Measurements from ENCODE around the gene TMEM134.

The TMEM134 gene

GRCh38 chr11:67449116-67449844 is 19.8 kb downstream of the TMEM134 start:
- H3K27me3 ChIP-seq (ENCODE audit: control insufficient read depth, insufficient read depth, low read length): no peaks in the 10 kb centered on the region
- H3K9me3 ChIP-seq (replicated peaks; ENCODE audit: low read length): no peaks in the 10 kb centered on the region
- H3K4me2 ChIP-seq (ENCODE audit: low read length): no peak overlapping the region
- no peak overlapping the region for H3K9ac ChIP-seq (ENCODE audit: low read depth, low read length)
- no peak overlapping the region for H3K4me3 ChIP-seq (ENCODE audit: low read length)
- peaks cover 14% of the 10 kb centered on the region for H3K4me1 ChIP-seq (ENCODE audit: control insufficient read depth, insufficient read depth, low read length)
- no peaks in the 10 kb centered on the region for H3K36me3 ChIP-seq (ENCODE audit: insufficient read depth, low read length)

DNA sequence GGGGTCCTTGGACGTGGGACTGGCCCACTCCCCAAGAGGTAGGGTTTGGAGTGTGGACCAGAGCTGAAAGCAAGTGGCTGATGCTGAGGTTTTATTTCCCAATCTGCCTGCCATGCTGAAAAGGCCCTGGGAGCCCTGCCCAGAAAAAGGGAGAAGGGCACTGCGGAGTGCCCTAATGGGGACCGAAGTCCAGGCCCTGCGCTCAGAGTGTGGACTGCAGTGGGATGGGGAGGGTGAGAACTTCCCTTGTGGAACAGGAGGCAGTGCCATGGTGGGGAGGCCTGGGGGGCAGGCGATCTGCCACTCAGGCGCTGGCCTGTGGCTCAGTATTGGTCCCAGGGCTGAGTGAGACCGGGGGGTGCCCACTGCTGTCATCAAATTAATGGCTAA is 20.8 kb downstream of the TMEM134 start:
- Histone ChIP-seq H3K9me3 (replicated peaks; ENCODE audit: low read length) (no peaks in the 10 kb centered on the region), H3K4me2 (ENCODE audit: low read length) (no peak overlapping the region), H3K27me3 (ENCODE audit: control insufficient read depth, insufficient read depth, low read length) (no peaks in the 10 kb centered on the region), H3K9ac (ENCODE audit: low read depth, low read length) (no peak overlapping the region), H3K4me1 (ENCODE audit: control insufficient read depth, insufficient read depth, low read length) (peaks cover 14% of the 10 kb centered on the region), H3K36me3 (ENCODE audit: insufficient read depth, low read length) (no peaks in the 10 kb centered on the region), H3K4me3 (ENCODE audit: low read length) (no peak overlapping the region)

GRCh38 chr11:67445515-67445914 is 23.5 kb downstream of the TMEM134 start:
- no peaks in the 10 kb centered on the region for H3K9me3 ChIP-seq (replicated peaks; ENCODE audit: low read length)
- no peak overlapping the region for H3K4me3 ChIP-seq (ENCODE audit: low read length)
- no peak overlapping the region for H3K4me2 ChIP-seq (ENCODE audit: low read length)
- no peaks in the 10 kb centered on the region for H3K27me3 ChIP-seq (ENCODE audit: control insufficient read depth, insufficient read depth, low read length)
- peaks cover 12% of the 10 kb centered on the region for H3K4me1 ChIP-seq (ENCODE audit: control insufficient read depth, insufficient read depth, low read length)
- H3K36me3 ChIP-seq (ENCODE audit: insufficient read depth, low read length): peaks cover 7% of the 10 kb centered on the region
- H3K9ac ChIP-seq (ENCODE audit: low read depth, low read length): no peak overlapping the region

GRCh38 chr11:67442504-67443404 is 26.3 kb downstream of the TMEM134 start:
- Histone ChIP-seq H3K9me3 (replicated peaks; ENCODE audit: low read length) (no peaks in the 10 kb centered on the region), H3K4me1 (ENCODE audit: control insufficient read depth, insufficient read depth, low read length) (peaks cover 25% of the 10 kb centered on the region), H3K4me2 (ENCODE audit: low read length) (peak overlapping the region; percentile 99), H3K9ac (ENCODE audit: low read depth, low read length) (peak overlapping the region; percentile 90), H3K36me3 (ENCODE audit: insufficient read depth, low read length) (peaks cover 25% of the 10 kb centered on the region), H3K27me3 (ENCODE audit: control insufficient read depth, insufficient read depth, low read length) (no peaks in the 10 kb centered on the region), H3K4me3 (ENCODE audit: low read length) (peak overlapping the region; percentile 96)

DNA sequence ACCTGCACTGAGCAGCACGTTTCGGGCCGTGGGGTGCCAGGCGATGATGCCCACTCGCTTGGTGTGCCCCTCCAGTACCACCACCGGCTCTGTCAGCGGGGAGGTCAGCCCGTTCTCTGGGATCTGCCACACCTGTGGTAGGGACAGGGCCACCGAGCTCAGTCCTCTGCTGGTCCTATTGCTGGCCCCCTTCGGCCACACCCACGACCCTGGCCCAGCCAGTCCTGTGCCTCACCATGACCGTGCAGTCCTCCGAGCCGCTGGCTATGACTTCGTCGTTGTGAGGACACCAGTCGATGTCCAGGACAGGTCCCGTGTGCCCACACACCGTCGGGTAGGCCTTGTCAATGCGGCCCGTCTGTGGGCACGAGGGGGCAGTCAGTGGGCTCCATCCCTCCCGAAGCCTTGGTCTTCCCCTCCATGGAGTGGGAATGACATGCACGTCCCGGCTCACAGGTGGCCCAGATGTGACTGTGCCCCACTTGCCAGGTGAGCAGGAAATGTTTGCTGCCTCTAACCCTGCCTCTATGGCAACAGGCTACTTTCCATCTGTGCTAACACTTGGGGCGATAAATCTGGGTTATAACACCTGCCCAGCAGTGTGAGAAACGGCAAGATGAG is 27.2 kb downstream of the TMEM134 start:
- no peaks in the 10 kb centered on the region for H3K9me3 ChIP-seq (replicated peaks; ENCODE audit: low read length)
- H3K4me3 ChIP-seq (ENCODE audit: low read length): peak overlapping the region; percentile 96
- H3K27me3 ChIP-seq (ENCODE audit: control insufficient read depth, insufficient read depth, low read length): no peaks in the 10 kb centered on the region
- peaks cover 32% of the 10 kb centered on the region for H3K36me3 ChIP-seq (ENCODE audit: insufficient read depth, low read length)
- H3K4me1 ChIP-seq (ENCODE audit: control insufficient read depth, insufficient read depth, low read length): peaks cover 25% of the 10 kb centered on the region
- peak overlapping the region; percentile 99 for H3K4me2 ChIP-seq (ENCODE audit: low read length)
- no peak overlapping the region for H3K9ac ChIP-seq (ENCODE audit: low read depth, low read length)

GRCh38 chr11:67441098-67441563 is 27.9 kb downstream of the TMEM134 start:
- Histone ChIP-seq H3K4me1 (ENCODE audit: control insufficient read depth, insufficient read depth, low read length) (peaks cover 25% of the 10 kb centered on the region), H3K4me2 (ENCODE audit: low read length) (no peak overlapping the region), H3K36me3 (ENCODE audit: insufficient read depth, low read length) (peaks cover 32% of the 10 kb centered on the region), H3K9me3 (replicated peaks; ENCODE audit: low read length) (no peaks in the 10 kb centered on the region), H3K4me3 (ENCODE audit: low read length) (no peak overlapping the region), H3K27me3 (ENCODE audit: control insufficient read depth, insufficient read depth, low read length) (no peaks in the 10 kb centered on the region), H3K9ac (ENCODE audit: low read depth, low read length) (no peak overlapping the region)

- peak overlapping the region; percentile 16 for H3K9ac ChIP-seq (ENCODE audit: low read depth, low read length)
Measured at GRCh38 chr11:67440229-67441097, 28.6 kb downstream of the TMEM134 start.

DNA sequence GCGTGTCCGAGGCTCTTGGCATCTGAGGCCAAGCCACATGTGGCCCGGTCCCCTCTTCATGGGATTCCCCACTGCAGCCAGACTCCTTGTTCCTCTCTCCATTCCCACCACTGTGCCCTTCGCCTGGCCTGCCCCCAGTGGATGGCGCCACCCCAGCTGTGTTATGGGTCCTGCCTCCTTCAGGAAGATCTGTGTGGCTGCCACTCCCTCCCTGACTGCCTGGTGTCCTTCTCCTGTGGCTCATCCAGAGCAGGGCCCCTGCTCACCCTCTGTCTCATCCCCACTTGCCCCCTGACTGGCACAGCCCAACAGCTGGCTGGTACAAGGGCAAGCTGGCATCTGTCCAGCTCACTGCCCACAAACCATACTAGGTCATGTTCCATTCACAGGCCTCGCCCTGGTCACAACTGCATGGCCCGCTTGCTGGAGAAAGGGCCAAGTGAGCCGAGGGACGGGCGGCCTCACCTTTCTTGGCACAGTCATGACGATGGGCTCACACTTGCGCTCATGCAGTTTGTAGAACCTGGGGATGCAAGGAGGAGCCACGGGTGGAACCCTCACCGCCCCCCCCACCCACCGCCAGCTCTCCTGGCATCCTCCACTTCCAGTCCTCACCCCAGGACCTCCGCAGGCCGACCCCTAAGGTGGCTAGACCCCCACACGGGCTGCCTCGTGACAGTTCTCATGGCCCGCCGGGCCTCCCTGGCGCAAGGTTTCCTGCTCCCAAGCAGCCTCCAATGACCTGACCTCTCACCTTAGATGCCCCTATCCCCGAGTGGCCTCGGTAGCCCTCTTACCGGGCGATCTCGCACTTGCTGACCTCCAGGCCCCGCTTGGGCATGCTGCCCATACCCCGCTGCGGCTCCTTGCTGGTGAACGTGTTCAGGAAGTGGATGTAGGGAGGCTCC is 29.5 kb downstream of the TMEM134 start:
- H3K9ac ChIP-seq (ENCODE audit: low read depth, low read length): peak overlapping the region; percentile 16
- H3K27me3 ChIP-seq (ENCODE audit: control insufficient read depth, insufficient read depth, low read length): no peaks in the 10 kb centered on the region
- H3K4me3 ChIP-seq (ENCODE audit: low read length): no peak overlapping the region
- peaks cover 30% of the 10 kb centered on the region for H3K4me1 ChIP-seq (ENCODE audit: control insufficient read depth, insufficient read depth, low read length)
- peak overlapping the region; percentile 16 for H3K4me2 ChIP-seq (ENCODE audit: low read length)
- H3K36me3 ChIP-seq (ENCODE audit: insufficient read depth, low read length): peaks cover 45% of the 10 kb centered on the region
- H3K9me3 ChIP-seq (replicated peaks; ENCODE audit: low read length): no peaks in the 10 kb centered on the region

More at GRCh38 chr11:67440229-67441097, 28.6 kb downstream of the TMEM134 start:
- Histone ChIP-seq H3K4me2 (ENCODE audit: low read length) (no peak overlapping the region), H3K27me3 (ENCODE audit: control insufficient read depth, insufficient read depth, low read length) (no peaks in the 10 kb centered on the region), H3K36me3 (ENCODE audit: insufficient read depth, low read length) (peaks cover 37% of the 10 kb centered on the region), H3K4me1 (ENCODE audit: control insufficient read depth, insufficient read depth, low read length) (peaks cover 26% of the 10 kb centered on the region), H3K4me3 (ENCODE audit: low read length) (no peak overlapping the region), H3K9me3 (replicated peaks; ENCODE audit: low read length) (no peaks in the 10 kb centered on the region)

GRCh38 chr11:67438158-67438902 is 30.7 kb downstream of the TMEM134 start:
- H3K36me3 ChIP-seq (ENCODE audit: insufficient read depth, low read length): peaks cover 57% of the 10 kb centered on the region
- no peaks in the 10 kb centered on the region for H3K27me3 ChIP-seq (ENCODE audit: control insufficient read depth, insufficient read depth, low read length)
- H3K4me2 ChIP-seq (ENCODE audit: low read length): no peak overlapping the region
- no peak overlapping the region for H3K9ac ChIP-seq (ENCODE audit: low read depth, low read length)
- H3K9me3 ChIP-seq (replicated peaks; ENCODE audit: low read length): no peaks in the 10 kb centered on the region
- peaks cover 30% of the 10 kb centered on the region for H3K4me1 ChIP-seq (ENCODE audit: control insufficient read depth, insufficient read depth, low read length)
- no peak overlapping the region for H3K4me3 ChIP-seq (ENCODE audit: low read length)

DNA sequence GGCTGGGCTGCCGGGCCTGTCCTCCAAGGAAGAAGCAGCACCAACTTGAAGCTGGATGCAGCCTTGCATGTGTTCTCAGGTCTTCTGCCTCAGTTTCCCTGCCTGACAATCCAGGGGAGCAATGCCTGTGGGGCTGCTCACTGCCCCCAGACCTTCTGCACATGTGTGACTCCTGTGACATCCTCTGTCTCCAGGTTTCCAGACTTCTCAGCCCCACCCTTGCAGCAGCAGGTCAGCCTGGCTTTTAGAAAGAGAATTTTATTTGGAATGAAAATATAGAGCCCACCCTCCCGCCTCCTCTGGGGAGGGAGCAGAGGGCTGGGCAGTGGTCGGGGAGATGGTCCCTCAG is 31.3 kb downstream of the TMEM134 start:
- H3K4me2 ChIP-seq (ENCODE audit: low read length): no peak overlapping the region
- H3K9ac ChIP-seq (ENCODE audit: low read depth, low read length): no peak overlapping the region
- H3K9me3 ChIP-seq (replicated peaks; ENCODE audit: low read length): no peaks in the 10 kb centered on the region
- H3K27me3 ChIP-seq (ENCODE audit: control insufficient read depth, insufficient read depth, low read length): no peaks in the 10 kb centered on the region
- peaks cover 28% of the 10 kb centered on the region for H3K4me1 ChIP-seq (ENCODE audit: control insufficient read depth, insufficient read depth, low read length)
- H3K4me3 ChIP-seq (ENCODE audit: low read length): no peak overlapping the region
- H3K36me3 ChIP-seq (ENCODE audit: insufficient read depth, low read length): peaks cover 63% of the 10 kb centered on the region
